Endodermal cell (in vitro differentiated cells): ENCODE measurements around the gene CFHR3. TPM values are rescaled to one million over a fixed set of nuclear protein-coding genes. Genes with fewer than 3 reads are reported as not detected.

Source experiments
- DNase-seq: peaks from one replicate; pipeline ENCODE4 v3.0.0-alpha.2; 2017
- H3K27ac ChIP-seq: 2 replicates; pipeline ENCODE4 v1.5.1; 2013; ENCODE audit warnings: mild to moderate bottlenecking, low read depth, low read length, moderate library complexity
- H3K27me3 ChIP-seq: 2 replicates; pipeline ENCODE4 v1.6.1; 2013; ENCODE audit warnings: mild to moderate bottlenecking, low read length, moderate library complexity; ENCODE audit not compliant: insufficient read depth, control insufficient read depth, poor library complexity, severe bottlenecking
- H3K36me3 ChIP-seq: 2 replicates; pipeline ENCODE4 v1.7.0; 2013; ENCODE audit warnings: mild to moderate bottlenecking, low read length, moderate library complexity; ENCODE audit not compliant: control insufficient read depth, insufficient read depth
- H3K4me1 ChIP-seq: one replicate; pipeline ENCODE4 v1.7.0; 2013; ENCODE audit warnings: low read length; ENCODE audit not compliant: control insufficient read depth, insufficient read depth
- H3K4me3 ChIP-seq: 2 replicates; pipeline ENCODE4 v1.5.1; 2013; ENCODE audit warnings: mild to moderate bottlenecking, low read length, moderate library complexity
- H3K9ac ChIP-seq: 2 replicates; pipeline ENCODE4 v1.6.1; 2013; ENCODE audit warnings: mild to moderate bottlenecking, low read length, moderate library complexity; ENCODE audit not compliant: poor library complexity, severe bottlenecking; ENCODE audit errors: extremely low read depth
- H3K9me3 ChIP-seq: 2 replicates; pipeline ENCODE4 v1.6.1; 2013; ENCODE audit warnings: mild to moderate bottlenecking, low read length, moderate library complexity; ENCODE audit not compliant: control insufficient read depth
- H3K27ac Mint-ChIP-seq: 2 replicates; pipeline ENCODE4 v1.8.0; 2020; ENCODE audit warnings: mixed read lengths
- H3K27me3 Mint-ChIP-seq: 2 replicates; pipeline ENCODE4 v1.8.0; 2021; ENCODE audit warnings: mild to moderate bottlenecking, mixed read lengths; ENCODE audit not compliant: insufficient read depth
- H3K36me3 Mint-ChIP-seq: 2 replicates; pipeline ENCODE4 v1.8.0; 2020; ENCODE audit warnings: low read depth, mixed read lengths
- H3K4me1 Mint-ChIP-seq: 2 replicates; pipeline ENCODE4 v1.8.0; 2020; ENCODE audit warnings: mixed read lengths
- H3K4me3 Mint-ChIP-seq: 2 replicates; pipeline ENCODE4 v1.8.0; 2020; ENCODE audit warnings: mild to moderate bottlenecking, moderate library complexity, mixed read lengths
- H3K9me3 Mint-ChIP-seq: 2 replicates; pipeline ENCODE4 v1.8.0; 2020; ENCODE audit warnings: mild to moderate bottlenecking, mixed read lengths
- WGBS, 2 experiments: methylation state at CpG; one replicate each; pipeline versions ENCODE4 v1.1.5 to v1.1.7; 2013; ENCODE audit warnings: missing lambda C conversion rate in 2 of 2, mixed read lengths in 1 of 2; ENCODE audit not compliant: insufficient coverage in 1 of 2, insufficient read length in 1 of 2; 5-methylcytosine and 5-hydroxymethylcytosine counted together
- total RNA-seq, 2 donors: library from RNA; stranded (reverse); fragmentation: NEBNext Ultra II Directional in 1 of 2; extraction: Animal tissue kit (Norgen Biotek cat#: 25700) in 1 of 2; gene quantifications; 2 replicates in 1 of 2; 3 replicates in 1 of 2; pipeline ENCODE4 v1.2.1, GENCODE V29; 2021
- TF ChIP-seq, protein P1 (sequence below): fragments of 200-600 bp; sonication (generic); conservative IDR thresholded peaks from 2 replicates; pipeline ENCODE4 v1.5.0; 2021; ENCODE audit warnings: antibody characterized with exemption, mild to moderate bottlenecking

Gene CFHR3
- total RNA-seq, 2 donors from 2014 or later, result 1.0 TPM; not detected in 1

DNA sequence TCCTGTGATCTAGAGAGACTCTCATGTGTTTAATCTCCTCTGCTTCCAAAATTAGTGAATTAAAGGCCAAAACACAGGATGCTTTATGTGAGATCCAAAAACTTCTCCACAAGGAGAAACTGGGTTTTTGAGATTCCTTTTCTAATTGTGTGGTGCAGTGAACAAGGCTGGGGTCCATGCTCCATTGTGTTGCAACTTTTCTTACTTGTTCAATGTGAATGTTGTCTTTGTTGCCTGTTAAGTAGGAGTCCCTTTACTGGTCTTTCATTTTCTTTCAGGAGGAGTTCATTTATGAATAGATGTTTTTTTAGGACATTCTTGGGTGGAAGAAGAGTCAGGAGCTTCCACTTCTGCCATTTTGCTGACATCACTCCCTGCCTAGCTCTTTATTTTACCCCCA, 40.6 kb upstream of the CFHR3 start:
- DNase-seq, result no peak
- peaks cover 13% of the 10 kb centered on the region for H3K9me3 Mint-ChIP-seq
- peaks cover 7% of the 10 kb centered on the region for H3K9me3 ChIP-seq
- TF ChIP-seq, protein P1, sequence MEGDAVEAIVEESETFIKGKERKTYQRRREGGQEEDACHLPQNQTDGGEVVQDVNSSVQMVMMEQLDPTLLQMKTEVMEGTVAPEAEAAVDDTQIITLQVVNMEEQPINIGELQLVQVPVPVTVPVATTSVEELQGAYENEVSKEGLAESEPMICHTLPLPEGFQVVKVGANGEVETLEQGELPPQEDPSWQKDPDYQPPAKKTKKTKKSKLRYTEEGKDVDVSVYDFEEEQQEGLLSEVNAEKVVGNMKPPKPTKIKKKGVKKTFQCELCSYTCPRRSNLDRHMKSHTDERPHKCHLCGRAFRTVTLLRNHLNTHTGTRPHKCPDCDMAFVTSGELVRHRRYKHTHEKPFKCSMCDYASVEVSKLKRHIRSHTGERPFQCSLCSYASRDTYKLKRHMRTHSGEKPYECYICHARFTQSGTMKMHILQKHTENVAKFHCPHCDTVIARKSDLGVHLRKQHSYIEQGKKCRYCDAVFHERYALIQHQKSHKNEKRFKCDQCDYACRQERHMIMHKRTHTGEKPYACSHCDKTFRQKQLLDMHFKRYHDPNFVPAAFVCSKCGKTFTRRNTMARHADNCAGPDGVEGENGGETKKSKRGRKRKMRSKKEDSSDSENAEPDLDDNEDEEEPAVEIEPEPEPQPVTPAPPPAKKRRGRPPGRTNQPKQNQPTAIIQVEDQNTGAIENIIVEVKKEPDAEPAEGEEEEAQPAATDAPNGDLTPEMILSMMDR, result no peak
- H3K4me3 ChIP-seq, result no peak overlapping the region
- no peak overlapping the region for H3K27ac Mint-ChIP-seq
- H3K4me3 Mint-ChIP-seq, result no peak overlapping the region
- H3K27ac ChIP-seq, result no peak overlapping the region
- H3K36me3 Mint-ChIP-seq, result no peaks in the 10 kb centered on the region
- no peaks in the 10 kb centered on the region for H3K4me1 Mint-ChIP-seq
- H3K27me3 Mint-ChIP-seq, result no peaks in the 10 kb centered on the region
- no peaks in the 10 kb centered on the region for H3K4me1 ChIP-seq
- H3K9ac ChIP-seq, result no peak overlapping the region
- no peaks in the 10 kb centered on the region for H3K36me3 ChIP-seq
- H3K27me3 ChIP-seq, result no peaks in the 10 kb centered on the region

DNA sequence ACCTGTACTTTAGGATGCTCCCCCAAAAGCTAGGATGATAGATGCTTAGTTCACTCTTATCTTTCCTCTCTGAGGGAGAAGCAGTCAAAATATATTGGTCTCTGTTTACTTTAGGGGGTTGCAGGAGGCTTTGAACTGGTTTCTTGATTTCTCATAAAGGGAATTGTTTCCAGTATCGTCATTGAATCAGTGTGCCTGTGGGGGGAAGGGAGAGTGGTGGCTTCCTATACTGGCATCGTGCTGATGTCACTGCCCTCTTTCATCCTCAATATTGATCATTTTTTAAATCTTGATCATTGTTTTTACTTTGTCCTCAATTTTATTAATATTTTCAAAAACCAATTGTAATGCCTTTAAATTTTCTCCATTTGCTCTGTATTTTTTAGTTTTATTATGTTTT, 40.2 kb upstream of the CFHR3 start:
- no peak for DNase-seq
- Histone ChIP-seq H3K9ac (no peak overlapping the region), H3K4me3 (no peak overlapping the region), H3K36me3 (no peaks in the 10 kb centered on the region), H3K27ac (no peak overlapping the region), H3K27me3 (no peaks in the 10 kb centered on the region), H3K9me3 (peaks cover 7% of the 10 kb centered on the region), H3K4me1 (no peaks in the 10 kb centered on the region)
- Mint-ChIP-seq H3K4me3 (no peak overlapping the region), H3K4me1 (no peaks in the 10 kb centered on the region), H3K9me3 (peaks cover 17% of the 10 kb centered on the region), H3K27ac (no peak overlapping the region), H3K27me3 (no peaks in the 10 kb centered on the region), H3K36me3 (peaks cover 3% of the 10 kb centered on the region)
- WGBS, 2 experiments, result 92% methylated on average over 2 of the region's 2 CpGs; no CpG with 5 or more reads in 1 of the 2 experiments
- TF ChIP-seq, protein P1, result no peak

DNA sequence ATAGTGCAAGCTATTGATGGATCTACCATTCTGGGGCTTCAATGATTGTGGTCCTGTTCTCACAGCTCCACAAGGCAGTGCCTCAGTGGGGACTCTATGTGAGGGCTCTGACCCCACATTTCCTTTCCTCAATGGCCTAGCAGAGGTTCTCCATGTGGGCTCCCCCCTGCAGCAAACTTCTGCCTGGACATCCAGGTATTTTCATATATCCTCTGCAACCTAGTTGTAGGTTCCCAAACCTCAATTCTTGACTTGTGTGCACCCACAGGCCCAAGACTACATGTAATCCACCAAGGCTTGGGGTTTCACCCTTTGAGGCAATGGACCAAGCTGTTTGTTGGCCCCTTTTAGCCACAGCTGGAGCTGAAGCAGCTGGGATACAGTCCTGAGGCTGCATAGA, 35.9 kb upstream of the CFHR3 start:
- Mint-ChIP-seq H3K27ac (no peak overlapping the region), H3K9me3 (peaks cover 24% of the 10 kb centered on the region), H3K4me3 (no peak overlapping the region), H3K36me3 (peaks cover 3% of the 10 kb centered on the region), H3K27me3 (no peaks in the 10 kb centered on the region), H3K4me1 (no peaks in the 10 kb centered on the region)
- TF ChIP-seq, protein P1, result no peak
- H3K36me3 ChIP-seq, result no peaks in the 10 kb centered on the region
- no peak overlapping the region for H3K27ac ChIP-seq
- no peaks in the 10 kb centered on the region for H3K27me3 ChIP-seq
- peaks cover 7% of the 10 kb centered on the region for H3K9me3 ChIP-seq
- H3K9ac ChIP-seq, result no peak overlapping the region
- H3K4me3 ChIP-seq, result no peak overlapping the region
- H3K4me1 ChIP-seq, result no peaks in the 10 kb centered on the region
- DNase-seq, result no peak
